Progenitor cell of endocrine pancreas (in vitro differentiated cells): ENCODE measurements around the gene EPB41L4B. TPM values are rescaled to one million over a fixed set of nuclear protein-coding genes. Genes with fewer than 3 reads are reported as not detected.
"Not testable (repeated sequence)": the region's sequence is repeated elsewhere in the genome, so short reads cannot be mapped to it uniquely, and the experiment has no call there.

Source experiments
- DNase-seq: peaks from one replicate; pipeline ENCODE4 v3.0.0; 2021; ENCODE audit warnings: low spot score; ENCODE audit not compliant: unreplicated experiment
- H3K27ac Mint-ChIP-seq: 2 replicates; pipeline ENCODE4 v1.8.0; 2021; ENCODE audit warnings: mild to moderate bottlenecking, moderate library complexity, mixed read lengths
- H3K27me3 Mint-ChIP-seq: 2 replicates; pipeline ENCODE4 v1.8.0; 2021; ENCODE audit warnings: mixed read lengths
- H3K36me3 Mint-ChIP-seq: 2 replicates; pipeline ENCODE4 v1.8.0; 2022; ENCODE audit warnings: mixed read lengths; ENCODE audit not compliant: insufficient read depth
- H3K4me1 Mint-ChIP-seq: 2 replicates; pipeline ENCODE4 v1.8.0; 2021; ENCODE audit warnings: low read depth, mixed read lengths
- H3K4me3 Mint-ChIP-seq: 2 replicates; pipeline ENCODE4 v1.8.0; 2021; ENCODE audit warnings: low read depth, mild to moderate bottlenecking, moderate library complexity, mixed read lengths
- H3K9me3 Mint-ChIP-seq: 2 replicates; pipeline ENCODE4 v1.8.0; 2021; ENCODE audit warnings: low read depth, mixed read lengths
- total RNA-seq: library from RNA; stranded (reverse); gene quantifications from 2 replicates; pipeline ENCODE4 v1.2.1, GENCODE V29; 2021
- TF ChIP-seq, protein P1 (sequence below): fragments of 200-600 bp; sonication (generic); IDR thresholded peaks from one replicate; pipeline ENCODE4 v1.5.0; 2021; ENCODE audit warnings: antibody characterized with exemption, mild to moderate bottlenecking; ENCODE audit not compliant: unreplicated experiment

EPB41L4B gene
- total RNA-seq, 1 donor from 2014 or later, result 7.7 TPM

DNA sequence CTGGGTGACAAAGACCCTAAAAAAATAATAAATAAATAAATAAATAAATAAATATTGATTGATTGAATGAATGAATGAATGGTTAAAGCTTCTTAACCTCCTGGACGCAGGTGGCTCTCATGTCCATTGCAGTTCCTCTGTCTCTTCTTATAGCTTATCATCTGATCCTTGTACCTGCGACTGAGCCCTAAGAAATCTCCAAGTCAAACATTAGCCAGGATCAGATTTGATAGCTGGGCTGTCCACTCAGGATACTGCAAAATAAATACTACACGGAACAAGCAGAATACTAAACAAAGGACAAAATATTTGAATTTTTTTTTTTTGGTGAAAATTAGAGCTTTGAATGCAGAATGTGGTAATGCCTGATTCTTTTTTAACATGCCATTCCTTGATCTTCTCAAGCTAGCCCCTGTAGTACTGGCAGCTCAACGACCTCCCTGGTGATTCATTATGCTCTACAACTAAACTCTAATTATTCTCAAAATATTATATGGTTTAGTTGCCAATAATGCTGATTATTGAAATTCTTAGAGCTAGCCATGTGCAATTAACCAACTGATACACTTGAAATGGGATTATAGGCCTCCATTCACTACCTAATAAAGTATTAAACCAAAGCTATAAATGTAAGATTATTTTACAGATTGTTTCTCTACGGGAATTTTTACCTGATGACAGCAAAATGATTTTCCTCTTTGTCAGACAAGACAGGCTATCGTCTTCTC is 191.2 kb downstream of the EPB41L4B start:
- no peak overlapping the region for H3K27ac Mint-ChIP-seq
- no peaks in the 10 kb centered on the region for H3K27me3 Mint-ChIP-seq
- H3K36me3 Mint-ChIP-seq, result no peaks in the 10 kb centered on the region
- no peaks in the 10 kb centered on the region for H3K9me3 Mint-ChIP-seq
- peaks cover 15% of the 10 kb centered on the region for H3K4me1 Mint-ChIP-seq
- no peak for DNase-seq
- no peak overlapping the region for H3K4me3 Mint-ChIP-seq
- TF ChIP-seq, protein P1, sequence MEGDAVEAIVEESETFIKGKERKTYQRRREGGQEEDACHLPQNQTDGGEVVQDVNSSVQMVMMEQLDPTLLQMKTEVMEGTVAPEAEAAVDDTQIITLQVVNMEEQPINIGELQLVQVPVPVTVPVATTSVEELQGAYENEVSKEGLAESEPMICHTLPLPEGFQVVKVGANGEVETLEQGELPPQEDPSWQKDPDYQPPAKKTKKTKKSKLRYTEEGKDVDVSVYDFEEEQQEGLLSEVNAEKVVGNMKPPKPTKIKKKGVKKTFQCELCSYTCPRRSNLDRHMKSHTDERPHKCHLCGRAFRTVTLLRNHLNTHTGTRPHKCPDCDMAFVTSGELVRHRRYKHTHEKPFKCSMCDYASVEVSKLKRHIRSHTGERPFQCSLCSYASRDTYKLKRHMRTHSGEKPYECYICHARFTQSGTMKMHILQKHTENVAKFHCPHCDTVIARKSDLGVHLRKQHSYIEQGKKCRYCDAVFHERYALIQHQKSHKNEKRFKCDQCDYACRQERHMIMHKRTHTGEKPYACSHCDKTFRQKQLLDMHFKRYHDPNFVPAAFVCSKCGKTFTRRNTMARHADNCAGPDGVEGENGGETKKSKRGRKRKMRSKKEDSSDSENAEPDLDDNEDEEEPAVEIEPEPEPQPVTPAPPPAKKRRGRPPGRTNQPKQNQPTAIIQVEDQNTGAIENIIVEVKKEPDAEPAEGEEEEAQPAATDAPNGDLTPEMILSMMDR, result no peak

DNA sequence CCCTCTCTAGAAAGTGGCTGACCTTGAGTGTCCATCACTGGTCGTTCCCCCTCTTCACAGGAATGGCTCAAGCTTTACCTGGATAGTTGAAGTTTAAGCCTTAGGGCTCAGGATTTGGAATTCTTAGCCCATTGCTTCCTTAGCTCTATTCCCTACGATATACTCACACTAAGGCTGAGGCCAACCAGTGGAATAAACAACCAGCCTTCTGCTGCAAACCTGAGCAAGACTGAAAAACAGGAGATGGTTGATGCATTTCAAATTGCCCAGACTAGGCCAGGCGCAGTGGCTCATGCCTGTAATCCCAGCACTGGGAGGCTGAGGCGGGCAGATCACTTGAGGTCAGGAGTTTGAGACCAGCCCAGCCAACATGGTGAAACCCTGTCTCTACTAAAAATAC is 194.2 kb downstream of the EPB41L4B start:
- not testable (repeated sequence) for H3K4me1 Mint-ChIP-seq, DNase-seq

DNA sequence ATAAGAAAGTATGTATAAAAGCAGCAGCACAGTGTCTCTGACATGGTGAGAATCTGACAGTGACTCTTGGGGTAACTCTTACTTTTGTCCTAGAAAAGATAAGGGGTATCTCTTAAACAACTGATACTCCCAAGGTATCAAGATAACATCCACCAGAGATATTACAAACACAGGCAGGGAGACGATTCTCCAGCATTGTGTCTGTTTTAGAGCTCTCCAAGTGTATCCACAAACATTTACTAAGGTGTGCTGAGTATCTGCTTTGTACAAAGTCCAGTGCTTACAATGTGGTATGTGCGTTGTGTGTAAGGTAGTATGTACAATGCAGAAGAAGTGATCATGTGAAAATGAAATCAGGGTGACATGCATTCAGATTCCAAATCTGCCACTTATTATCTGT is 196.7 kb downstream of the EPB41L4B start:
- no peak overlapping the region for H3K4me3 Mint-ChIP-seq
- no peak overlapping the region for H3K27ac Mint-ChIP-seq
- TF ChIP-seq, protein P1, result no peak
- peaks cover 7% of the 10 kb centered on the region for H3K4me1 Mint-ChIP-seq
- no peaks in the 10 kb centered on the region for H3K9me3 Mint-ChIP-seq
- H3K36me3 Mint-ChIP-seq, result no peaks in the 10 kb centered on the region
- no peaks in the 10 kb centered on the region for H3K27me3 Mint-ChIP-seq
- DNase-seq, result no peak

More for the DNA sequence above, 194.2 kb downstream of the EPB41L4B start:
- H3K4me3 Mint-ChIP-seq, H3K27me3 Mint-ChIP-seq, H3K27ac Mint-ChIP-seq, H3K9me3 Mint-ChIP-seq, H3K36me3 Mint-ChIP-seq: not testable (repeated sequence)

DNA sequence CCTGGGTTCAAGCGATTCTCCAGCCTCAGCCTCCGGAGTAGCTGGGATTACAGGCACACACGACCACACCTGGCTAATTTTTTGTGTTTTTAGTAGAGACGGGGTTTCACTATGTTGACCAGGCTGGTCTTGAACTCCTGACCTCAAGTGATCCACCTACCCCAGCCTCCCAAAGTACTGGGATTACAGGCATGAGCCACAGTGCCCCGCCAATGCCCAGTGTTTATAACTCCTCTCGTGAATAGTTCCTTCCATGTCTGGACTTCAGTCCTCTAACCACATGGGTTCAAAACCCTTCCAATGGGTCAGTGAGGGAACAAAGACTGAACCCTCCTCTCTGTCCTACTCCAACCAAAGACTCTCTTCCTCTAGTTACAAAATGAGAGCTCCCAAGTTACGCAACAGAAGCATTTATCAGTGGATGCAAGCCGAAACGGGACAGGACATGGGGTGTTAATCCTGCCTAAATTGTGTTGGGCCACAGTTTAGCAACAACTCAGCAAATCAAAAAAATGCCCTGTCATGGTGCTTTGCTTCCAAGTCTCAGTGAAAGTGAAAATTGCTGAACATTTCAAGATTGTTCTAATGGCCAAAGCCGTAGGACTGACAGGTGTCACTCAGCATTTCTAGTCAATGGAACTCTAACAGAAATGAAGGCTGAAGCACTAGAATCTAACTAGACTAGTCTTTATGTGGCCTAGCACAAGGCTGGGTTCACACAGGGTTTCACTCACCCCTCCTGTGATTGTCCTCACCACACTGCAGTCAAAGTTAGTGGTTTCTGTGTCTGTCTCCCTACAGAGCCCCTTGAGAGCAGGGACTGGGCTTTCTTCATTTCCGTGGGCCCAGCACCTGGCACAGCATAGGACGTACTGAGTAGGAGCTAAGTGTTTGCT is 197.9 kb downstream of the EPB41L4B start:
- H3K4me3 Mint-ChIP-seq, result no peak overlapping the region
- no peaks in the 10 kb centered on the region for H3K9me3 Mint-ChIP-seq
- no peak for DNase-seq
- no peak overlapping the region for H3K27ac Mint-ChIP-seq
- TF ChIP-seq, protein P1, result no peak
- H3K27me3 Mint-ChIP-seq, result no peaks in the 10 kb centered on the region
- no peaks in the 10 kb centered on the region for H3K36me3 Mint-ChIP-seq
- peaks cover 14% of the 10 kb centered on the region for H3K4me1 Mint-ChIP-seq

Other genes with a start within 250 kb of the EPB41L4B start
- 51.1 and 57.2 TPM in 2 replicates for gene TMEM245, start 201.1 kb downstream of the EPB41L4B start, total RNA-seq
- gene FRRS1L, start 153.8 kb downstream of the EPB41L4B start, total RNA-seq, result 4.9 and 6.1 TPM in 2 replicates
- gene PTPN3, start 177.2 kb upstream of the EPB41L4B start, total RNA-seq, result 3.7 and 4.8 TPM in 2 replicates